Liver (tissue), 3 donors: ENCODE data around the gene UMAD1.

Experiments
- ATF3 ChIP-seq: IDR thresholded peaks from 2 replicates; pipeline ENCODE4 v1.6.1; 2016; ENCODE audit warnings: antibody characterized with exemption
- EGR1 ChIP-seq, 2 donors: IDR thresholded peaks; 2 replicates each; pipeline ENCODE4 v1.6.1; 2016 to 2018; ENCODE audit warnings: antibody characterized with exemption in 2 of 2, low read depth in 2 of 2
- RAD21 ChIP-seq, 2 donors: IDR thresholded peaks; 2 replicates each; pipeline ENCODE4 v1.6.1; 2016; ENCODE audit warnings: antibody characterized with exemption in 2 of 2, mild to moderate bottlenecking in 2 of 2
- SP1 ChIP-seq: IDR thresholded peaks from 2 replicates; pipeline ENCODE4 v1.6.1; 2018; ENCODE audit warnings: antibody characterized with exemption, mild to moderate bottlenecking
- TAF1 ChIP-seq: conservative IDR thresholded peaks from 2 replicates; pipeline ENCODE4 v1.6.1; 2016; ENCODE audit warnings: antibody characterized with exemption, mild to moderate bottlenecking
- YY1 ChIP-seq: IDR thresholded peaks from 2 replicates; pipeline ENCODE4 v1.6.1; 2016; ENCODE audit warnings: antibody characterized with exemption, mild to moderate bottlenecking
- TF ChIP-seq, protein P1 (sequence below): fragments of 150-350 bp; IDR thresholded peaks from 2 replicates; pipeline ENCODE4 v1.5.1; 2017; ENCODE audit warnings: improper control_type of control experiment, low read depth, low read length; ENCODE audit not compliant: missing input control
- donor health status: healthy.
- donor health status: healthy.

- TF ChIP-seq, protein P1, sequence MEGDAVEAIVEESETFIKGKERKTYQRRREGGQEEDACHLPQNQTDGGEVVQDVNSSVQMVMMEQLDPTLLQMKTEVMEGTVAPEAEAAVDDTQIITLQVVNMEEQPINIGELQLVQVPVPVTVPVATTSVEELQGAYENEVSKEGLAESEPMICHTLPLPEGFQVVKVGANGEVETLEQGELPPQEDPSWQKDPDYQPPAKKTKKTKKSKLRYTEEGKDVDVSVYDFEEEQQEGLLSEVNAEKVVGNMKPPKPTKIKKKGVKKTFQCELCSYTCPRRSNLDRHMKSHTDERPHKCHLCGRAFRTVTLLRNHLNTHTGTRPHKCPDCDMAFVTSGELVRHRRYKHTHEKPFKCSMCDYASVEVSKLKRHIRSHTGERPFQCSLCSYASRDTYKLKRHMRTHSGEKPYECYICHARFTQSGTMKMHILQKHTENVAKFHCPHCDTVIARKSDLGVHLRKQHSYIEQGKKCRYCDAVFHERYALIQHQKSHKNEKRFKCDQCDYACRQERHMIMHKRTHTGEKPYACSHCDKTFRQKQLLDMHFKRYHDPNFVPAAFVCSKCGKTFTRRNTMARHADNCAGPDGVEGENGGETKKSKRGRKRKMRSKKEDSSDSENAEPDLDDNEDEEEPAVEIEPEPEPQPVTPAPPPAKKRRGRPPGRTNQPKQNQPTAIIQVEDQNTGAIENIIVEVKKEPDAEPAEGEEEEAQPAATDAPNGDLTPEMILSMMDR = no peak
- TF ChIP-seq RAD21 (IDR thresholded peaks at IDR 0.05) (no peak), EGR1 (IDR thresholded peaks at IDR 0.05; ENCODE audit: low read depth in 2 of 2) (no peak), TAF1 (no peak), ATF3 (no peak), YY1 (no peak), SP1 (no peak)
Observed at GRCh38 chr7:7841027-7841426, 200.5 kb downstream of the UMAD1 start.
